Esophagus (tissue), 2 donors: ENCODE results near the gene USB1. TPM values are rescaled to one million over a fixed set of nuclear protein-coding genes. Genes with fewer than 3 reads are reported as not detected.
A peak's percentile ranks its signal among the peaks of the same experiment; 100 is the strongest.

Source experiments
- H3K27ac ChIP-seq, 2 donors: one replicate each; pipeline ENCODE4 v1.5.1; 2013; ENCODE audit warnings: low read depth in 2 of 2, mild to moderate bottlenecking in 2 of 2, inconsistent platforms in 1 of 2, low read length in 1 of 2, moderate library complexity in 1 of 2
- H3K27me3 ChIP-seq, 2 donors: one replicate each; pipeline ENCODE4 v1.6.1; 2013; ENCODE audit warnings: low read length in 2 of 2, control low read depth in 1 of 2, mild to moderate bottlenecking in 1 of 2; ENCODE audit not compliant: insufficient read depth in 2 of 2, control insufficient read depth in 1 of 2
- H3K36me3 ChIP-seq, 2 donors: one replicate each; pipeline ENCODE4 v1.6.1; 2013; ENCODE audit warnings: low read length in 1 of 2; ENCODE audit not compliant: control insufficient read depth in 2 of 2, insufficient read depth in 2 of 2
- H3K4me1 ChIP-seq, 2 donors: one replicate each; pipeline ENCODE4 v1.6.1; 2013; ENCODE audit warnings: low read length in 1 of 2; ENCODE audit not compliant: control insufficient read depth in 2 of 2, insufficient read depth in 2 of 2
- H3K4me3 ChIP-seq, 2 donors: one replicate each; pipeline ENCODE4 v1.5.1; 2013; ENCODE audit warnings: low read length in 2 of 2, mild to moderate bottlenecking in 2 of 2, low read depth in 1 of 2, moderate library complexity in 1 of 2
- H3K9me3 ChIP-seq, 2 donors: one replicate each; pipeline ENCODE4 v1.6.1; 2013; ENCODE audit warnings: mild to moderate bottlenecking in 2 of 2, low read depth in 1 of 2, low read length in 1 of 2, moderate library complexity in 1 of 2; ENCODE audit not compliant: control insufficient read depth in 2 of 2, insufficient read depth in 1 of 2
- WGBS, 2 donors: extraction: QIAGEN DNeasy Blood & Tissue Kit; methylation state at CpG; one replicate each; pipeline ENCODE4 v1.1.7; 2013; 5-methylcytosine and 5-hydroxymethylcytosine counted together
- polyA plus RNA-seq, 2 donors: library from polyadenylated mRNA; stranded (reverse); fragments of 200-250 nt; gene quantifications; one replicate each; pipeline ENCODE4 v1.2.3, GENCODE V29; 2013
- donor health status: healthy with polysubstance abuse.
- donor health status: Bipolar disorder and iron deficiency.

The USB1 gene
- polyA plus RNA-seq, 2 donors, result 8.5 to 15.8 TPM

DNA sequence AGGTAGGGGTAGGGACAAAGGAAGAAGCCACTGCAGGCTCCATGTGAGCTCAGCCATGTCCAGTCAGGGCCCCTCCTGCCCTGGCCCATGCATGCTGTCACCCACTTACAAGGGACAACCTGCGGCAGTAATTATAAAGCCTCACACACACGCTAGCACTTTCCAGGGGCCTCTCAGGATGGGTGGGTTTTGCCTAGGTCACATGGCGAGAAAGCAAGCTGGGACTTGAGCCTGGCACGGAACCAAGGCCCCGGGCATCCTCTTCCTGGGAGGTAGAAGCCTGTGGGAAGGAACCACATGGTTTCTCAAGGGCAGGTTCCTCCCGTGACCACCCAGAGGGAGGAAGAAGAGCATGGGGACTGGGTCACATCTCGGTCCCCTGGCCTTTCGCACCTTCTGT is 7.8 kb upstream of the USB1 start:
- H3K4me1 ChIP-seq, result peaks cover 7 to 24% of the 10 kb centered on the region in 2 donors
- no peak overlapping the region for H3K4me3 ChIP-seq
- no peaks in the 10 kb centered on the region for H3K27me3 ChIP-seq
- 65 to 68% methylated on average over 8 of the region's 8 CpGs for WGBS, 2 donors
- peaks cover 10 to 26% of the 10 kb centered on the region in 2 donors for H3K36me3 ChIP-seq
- H3K27ac ChIP-seq, result peak overlapping the region; percentile 72 to 88
- H3K9me3 ChIP-seq, result no peaks in the 10 kb centered on the region

GRCh38 chr16:57993897-57994296 is 7.3 kb upstream of the USB1 start:
- Histone ChIP-seq H3K9me3 (no peaks in the 10 kb centered on the region), H3K4me1 (peaks cover 7 to 26% of the 10 kb centered on the region in 2 donors), H3K36me3 (peaks cover 10 to 26% of the 10 kb centered on the region in 2 donors), H3K4me3 (no peak overlapping the region), H3K27me3 (no peaks in the 10 kb centered on the region), H3K27ac (peak overlapping the region in 1 of 2 donors; percentile 88)
- 87 to 88% methylated on average over 5 of the region's 5 CpGs for WGBS, 2 donors

DNA sequence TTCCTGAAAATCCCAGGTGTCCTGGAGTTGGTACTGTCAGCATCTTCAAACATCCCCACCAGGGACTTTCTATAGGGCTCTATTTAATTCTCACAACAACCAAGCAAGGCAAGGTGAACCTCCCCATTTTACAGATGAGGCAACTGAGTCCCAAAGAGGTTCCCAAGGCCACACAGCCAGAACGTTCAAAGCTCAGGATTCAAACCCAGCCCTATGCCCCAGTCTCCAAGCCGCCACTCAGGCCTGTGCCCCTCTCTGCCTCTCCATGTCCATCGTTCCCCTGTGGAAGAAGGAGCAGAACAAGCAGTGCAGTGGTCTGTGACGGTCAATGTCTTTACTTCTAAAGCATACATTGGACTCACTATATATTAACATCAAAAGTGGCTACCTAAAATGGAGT is 6.8 kb upstream of the USB1 start:
- Histone ChIP-seq H3K27me3 (no peaks in the 10 kb centered on the region), H3K36me3 (peaks cover 10 to 26% of the 10 kb centered on the region in 2 donors), H3K27ac (no peak overlapping the region), H3K9me3 (no peaks in the 10 kb centered on the region), H3K4me3 (no peak overlapping the region), H3K4me1 (peaks cover 7 to 29% of the 10 kb centered on the region in 2 donors)
- WGBS, 2 donors, result 94 to 95% methylated on average over 4 of the region's 4 CpGs

GRCh38 chr16:57994778-57995177 is 6.4 kb upstream of the USB1 start:
- 27 to 33% methylated on average over 4 of the region's 4 CpGs for WGBS, 2 donors
- no peak overlapping the region for H3K4me3 ChIP-seq
- H3K9me3 ChIP-seq, result no peaks in the 10 kb centered on the region
- H3K27ac ChIP-seq, result no peak overlapping the region
- H3K27me3 ChIP-seq, result no peaks in the 10 kb centered on the region
- H3K4me1 ChIP-seq, result peaks cover 7 to 33% of the 10 kb centered on the region in 2 donors
- H3K36me3 ChIP-seq, result peaks cover 10 to 26% of the 10 kb centered on the region in 2 donors

GRCh38 chr16:57995721-57996405 is 5.3 kb upstream of the USB1 start:
- peaks cover 10 to 26% of the 10 kb centered on the region in 2 donors for H3K36me3 ChIP-seq
- no peaks in the 10 kb centered on the region for H3K27me3 ChIP-seq
- peaks cover 7 to 34% of the 10 kb centered on the region in 2 donors for H3K4me1 ChIP-seq
- no peak overlapping the region for H3K27ac ChIP-seq
- no peak overlapping the region for H3K4me3 ChIP-seq
- WGBS, 2 donors, result 84 to 86% methylated on average over 18 of the region's 18 CpGs
- H3K9me3 ChIP-seq, result no peaks in the 10 kb centered on the region

DNA sequence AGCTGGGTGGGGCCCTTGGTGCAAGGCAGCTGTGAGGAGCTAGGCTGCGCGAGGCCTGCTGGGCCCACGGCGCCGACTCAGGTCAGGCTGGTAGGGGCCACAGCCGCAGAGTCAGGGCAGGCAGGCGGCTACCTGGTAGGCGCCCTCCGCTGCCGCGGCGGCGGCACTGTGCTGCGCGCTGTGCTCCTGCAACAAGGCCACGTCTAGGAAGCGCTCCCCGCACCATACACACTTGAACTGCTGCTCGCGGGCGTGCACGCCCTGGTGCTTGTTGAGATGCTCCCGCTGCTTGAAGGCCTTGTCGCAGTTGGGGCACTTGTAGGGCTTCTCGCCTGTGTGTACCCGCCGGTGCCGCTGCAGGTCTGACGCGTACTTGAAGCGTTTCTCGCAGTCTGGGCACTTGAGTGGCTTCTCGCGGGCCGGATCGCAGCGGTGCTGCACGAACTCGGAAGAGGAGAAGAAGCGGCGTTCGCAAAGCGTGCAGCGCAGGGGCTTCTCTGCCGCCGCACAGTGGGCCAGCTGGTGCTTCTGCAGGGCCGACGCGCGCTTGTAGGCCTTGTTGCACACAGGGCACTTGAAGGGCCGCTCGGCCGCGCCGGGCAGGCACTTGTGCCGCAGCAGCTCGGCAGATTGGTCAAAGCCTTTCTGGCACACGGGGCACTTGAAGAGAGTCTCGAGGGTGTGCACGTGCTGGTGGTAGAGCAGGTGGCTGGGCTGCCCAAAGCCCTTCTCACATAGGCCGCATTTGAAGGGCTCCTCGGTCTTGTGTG is 4.6 kb upstream of the USB1 start:
- peaks cover 7 to 33% of the 10 kb centered on the region in 2 donors for H3K4me1 ChIP-seq
- WGBS, 2 donors, result 96 to 97% methylated on average over 62 of the region's 62 CpGs

GRCh38 chr16:57997176-57997527 is 4.1 kb upstream of the USB1 start:
- Histone ChIP-seq H3K27me3 (no peaks in the 10 kb centered on the region), H3K27ac (no peak overlapping the region), H3K4me3 (no peak overlapping the region), H3K36me3 (peaks cover 10 to 26% of the 10 kb centered on the region in 2 donors), H3K9me3 (no peaks in the 10 kb centered on the region), H3K4me1 (peaks cover 7 to 34% of the 10 kb centered on the region in 2 donors)
- 96% methylated on average over 35 of the region's 35 CpGs for WGBS, 2 donors

More for the DNA sequence above, 4.6 kb upstream of the USB1 start:
- H3K27me3 ChIP-seq, result no peaks in the 10 kb centered on the region
- no peaks in the 10 kb centered on the region for H3K9me3 ChIP-seq
- no peak overlapping the region for H3K4me3 ChIP-seq
- H3K27ac ChIP-seq, result no peak overlapping the region
- peaks cover 10 to 26% of the 10 kb centered on the region in 2 donors for H3K36me3 ChIP-seq

- WGBS, 2 donors, result 94 to 95% methylated on average over 36 of the region's 36 CpGs
- Histone ChIP-seq H3K27ac (no peak overlapping the region), H3K9me3 (no peaks in the 10 kb centered on the region), H3K4me3 (no peak overlapping the region), H3K4me1 (peaks cover 7 to 34% of the 10 kb centered on the region in 2 donors), H3K27me3 (no peaks in the 10 kb centered on the region), H3K36me3 (peaks cover 10 to 26% of the 10 kb centered on the region in 2 donors)
Observed at GRCh38 chr16:57997528-57998265, 3.5 kb upstream of the USB1 start.

- Histone ChIP-seq H3K9me3 (no peaks in the 10 kb centered on the region), H3K27me3 (no peaks in the 10 kb centered on the region), H3K4me3 (no peak overlapping the region), H3K27ac (no peak overlapping the region), H3K36me3 (peaks cover 10 to 26% of the 10 kb centered on the region in 2 donors), H3K4me1 (peaks cover 7 to 28% of the 10 kb centered on the region in 2 donors)
- WGBS, 2 donors, result 46 to 68% methylated on average over 8 of the region's 8 CpGs
Observed at GRCh38 chr16:57998486-57998885, 2.7 kb upstream of the USB1 start.
